K562 (cell line): ENCODE results near the gene PNPO. TPM values are rescaled to one million over a fixed set of nuclear protein-coding genes. Genes with fewer than 3 reads are reported as not detected.
A peak's percentile ranks its signal among the peaks of the same experiment; 100 is the strongest.
"Not testable (repeated sequence)": the region's sequence is repeated elsewhere in the genome, so short reads cannot be mapped to it uniquely, and the experiment has no call there.

Experiments used
- ATAC-seq: fragments of 200-7000 bp; cut with Tn5 transposase; 3 replicates; pipeline ENCODE4 v1.9.1; 2020; ENCODE audit warnings: moderate library complexity
- BruUV-seq: library from RNA; stranded (reverse); fragments of 400-500 nt; replicated peaks from 2 replicates; lab custom pipeline; 2021; lab: Mats Ljungman, UMichigan
- CTCF ChIA-PET: fragments of 300-600 bp; formaldehyde crosslinking; extraction: SDS; loops from one replicate; lab custom pipeline; 2021; ENCODE audit warnings: low intra/inter-chr PET ratio; lab: Yijun Ruan, JAX
- POLR2A ChIA-PET: fragments of 300-600, 350-650 bp; sonication (Branson Sonifier 250); formaldehyde crosslinking; extraction: SDS; loops from one replicate; lab custom pipeline; 2021; ENCODE audit warnings: antibody characterized with exemption, inconsistent platforms; lab: Yijun Ruan, JAX
- DNase-seq, 4 experiments: peaks; one replicate each; pipeline versions ENCODE4 v3.0.0 to v3.0.0-alpha.2; 2011 to 2018; ENCODE audit warnings: low spot score in 3 of 4, mixed read lengths in 3 of 4; ENCODE audit errors: extremely low read depth in 1 of 4
- FAIRE-seq: peaks from 2 replicates; lab custom pipeline; 2011; peaks lifted over from hg19 to GRCh38; lab: Jason Lieb, UNC
- H2AFZ ChIP-seq: 2 replicates; pipeline ENCODE4 v1.6.0; 2011; ENCODE audit warnings: low read depth, low read length, control low read depth, inconsistent platforms
- H3K27ac ChIP-seq: fragments of 200-600 bp; 3 replicates; pipeline ENCODE4 v1.8.0; 2011; ENCODE audit warnings: low read depth, mild to moderate bottlenecking, control low read depth, inconsistent platforms, low read length, moderate library complexity, mixed read lengths; ENCODE audit errors: extremely low read depth
- H3K27me3 ChIP-seq, 2 experiments: fragments of 300-600 bp in 1 of 2; 2 replicates in 1 of 2; 3 replicates in 1 of 2; pipeline versions ENCODE4 v1.6.0 to v1.8.0; 2011; ENCODE audit warnings: inconsistent platforms in 2 of 2, low read length in 2 of 2, mild to moderate bottlenecking in 1 of 2, mixed read lengths in 1 of 2, moderate library complexity in 1 of 2; ENCODE audit not compliant: control insufficient read depth in 2 of 2, insufficient read depth in 2 of 2
- H3K36me3 ChIP-seq: fragments of 300-600 bp; 3 replicates; pipeline ENCODE4 v1.8.0; 2011; ENCODE audit warnings: mild to moderate bottlenecking, low read length, inconsistent platforms; ENCODE audit not compliant: control insufficient read depth, insufficient read depth
- H3K4me1 ChIP-seq, 2 experiments: fragments of 200-600 bp in 1 of 2; replicated peaks in 1 of 2; 2 replicates in 1 of 2; 3 replicates in 1 of 2; pipeline versions ENCODE4 v1.5.1 to v1.8.0; 2011; ENCODE audit warnings: inconsistent platforms in 2 of 2, low read length in 2 of 2, mild to moderate bottlenecking in 1 of 2, mixed read lengths in 1 of 2, moderate library complexity in 1 of 2; ENCODE audit not compliant: control insufficient read depth in 2 of 2, insufficient read depth in 2 of 2
- H3K4me2 ChIP-seq: 2 replicates; pipeline ENCODE4 v1.6.1; 2011; ENCODE audit warnings: low read length, control low read depth, inconsistent platforms, mixed read lengths; ENCODE audit not compliant: insufficient read depth
- H3K4me3 ChIP-seq: fragments of 200-600 bp; sonication (generic), shearing (Covaris generic); 2 replicates; pipeline ENCODE4 v1.5.1; 2016; ENCODE audit warnings: control low read depth, inconsistent platforms
- H3K79me2 ChIP-seq: fragments of 200-600 bp; 3 replicates; pipeline ENCODE4 v1.8.0; 2011; ENCODE audit warnings: low read length, inconsistent platforms; ENCODE audit not compliant: control insufficient read depth, insufficient read depth
- H3K9ac ChIP-seq, 2 experiments: 2 replicates each; pipeline versions ENCODE4 v1.6.0 to v1.6.1; 2011; ENCODE audit warnings: low read depth in 2 of 2, low read length in 2 of 2, control low read depth in 1 of 2, inconsistent platforms in 1 of 2, mild to moderate bottlenecking in 1 of 2, mixed read lengths in 1 of 2; ENCODE audit not compliant: insufficient read depth in 1 of 2
- H3K9me1 ChIP-seq: one replicate; pipeline ENCODE4 v1.6.0; 2011; ENCODE audit warnings: inconsistent platforms, mild to moderate bottlenecking, low read length, moderate library complexity; ENCODE audit not compliant: control insufficient read depth, insufficient read depth
- H3K9me3 ChIP-seq: replicated peaks from 2 replicates; pipeline ENCODE4 v1.5.1; 2011; ENCODE audit warnings: low read depth, low read length, inconsistent platforms; ENCODE audit not compliant: control insufficient read depth, insufficient read depth
- H4K20me1 ChIP-seq: replicated peaks from 2 replicates; pipeline ENCODE4 v1.6.1; 2011; ENCODE audit warnings: low read length, inconsistent platforms, mixed read lengths; ENCODE audit not compliant: control insufficient read depth, insufficient read depth
- ESRRA ChIP-seq: fragments of 450-650 bp; IDR thresholded peaks from 2 replicates; pipeline ENCODE4 v1.6.1; 2014; ENCODE audit warnings: low read depth, mild to moderate bottlenecking, moderate library complexity, borderline replicate concordance
- NR2C1 ChIP-seq, 2 experiments: fragments of 450-650 bp; IDR thresholded peaks; 2 replicates each; pipeline ENCODE4 v1.6.1; 2017; ENCODE audit warnings: mild to moderate bottlenecking in 2 of 2, antibody characterized with exemption in 1 of 2, inconsistent platforms in 1 of 2, missing compliant biosample characterization in 1 of 2, missing genetic modification characterization in 1 of 2
- POLR2G ChIP-seq: fragments of 200-400 bp; formaldehyde crosslinking; IDR thresholded peaks from 2 replicates; pipeline ENCODE4 v1.6.1; 2017; ENCODE audit warnings: low read depth, mild to moderate bottlenecking, antibody characterized with exemption, low read length, moderate library complexity
- RBM14 ChIP-seq: fragments of 200-400 bp; formaldehyde crosslinking; IDR thresholded peaks from 2 replicates; pipeline ENCODE4 v1.6.1; 2018; ENCODE audit warnings: low read depth, mild to moderate bottlenecking, low read length, moderate library complexity, borderline replicate concordance; ENCODE audit not compliant: insufficient read depth
- SPI1 ChIP-seq: IDR thresholded peaks from 2 replicates; pipeline ENCODE4 v1.6.1; 2011; ENCODE audit warnings: low read depth, low read length, control low read depth, borderline replicate concordance
- WGBS: fragments of 100-300 bp; shearing (Covaris generic); methylation state at CpG from one replicate; pipeline ENCODE4 v1.1.6; 2016; ENCODE audit warnings: low coverage, mixed read lengths; ENCODE audit not compliant: insufficient coverage; ENCODE audit errors: missing lambda C conversion rate; 5-methylcytosine and 5-hydroxymethylcytosine counted together
- in situ Hi-C: fragments of 300-500 bp; cut with MboI; formaldehyde crosslinking; loops from 4 replicates; pipeline ENCODE4 v1.15.0; 2018; ENCODE audit warnings: inconsistent platforms, mixed read lengths
- intact Hi-C: fragments of 100-400 bp; cut with micrococcal nuclease; formaldehyde crosslinking; loops from 2 replicates; pipeline ENCODE4 v1.14.2; 2022
- polyA plus RNA-seq, 8 experiments: library from polyadenylated mRNA; depleted of rRNA in 4 of 8; stranded (reverse) in 5 of 8; unstranded in 3 of 8; fragments of >200 nt; fragmentation: Nextera tagmentation in 2 of 8; fragmentation: Illumina TruSeq in 1 of 8; extraction: Ambion mirVana in 2 of 8; extraction: Trizol in 1 of 8; gene quantifications; 2 replicates each; pipeline versions ENCODE4 v1.2.1 to v1.2.3, GENCODE V29; 2011 to 2014; ENCODE audit warnings: inconsistent platforms in 1 of 8, missing spikeins in 1 of 8
- total RNA-seq, 7 experiments: library from RNA; depleted of rRNA in 6 of 7; stranded (reverse); fragments of >200 nt in 6 of 7; fragmentation: Illumina TruSeq in 2 of 7; extraction: Trizol in 2 of 7; gene quantifications; 2 replicates each; pipeline versions ENCODE4 v1.2.1 to v1.2.3, GENCODE V29; 2011 to 2021; ENCODE audit warnings: low replicate concordance in 1 of 7

Gene PNPO
- total and polyA plus RNA-seq, 9 of the 15 experiments (the other 6 are each of a cell fraction or from before 2014, with no cell fraction given), result 16.6 to 39.0 (median 27.4) TPM

DNA sequence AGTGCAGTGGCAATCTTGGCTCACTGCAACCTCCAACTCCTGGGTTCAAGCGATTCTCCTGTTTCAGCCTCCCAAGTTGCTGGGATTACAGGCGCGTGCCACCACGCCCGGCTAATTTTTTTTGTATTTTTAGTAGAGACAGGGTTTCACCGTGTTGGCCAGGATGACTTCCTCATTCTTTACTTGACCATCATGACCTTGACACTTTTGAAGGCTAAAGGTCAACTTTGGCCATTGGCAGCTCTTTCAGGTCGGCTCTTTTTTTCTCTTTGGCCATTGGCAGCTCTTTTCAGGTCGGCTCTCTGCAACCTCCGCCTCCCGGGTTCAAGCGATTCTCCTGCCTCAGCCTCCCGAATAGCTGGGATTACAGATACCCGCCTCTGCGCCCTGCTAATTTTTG, 21.5 kb upstream of the PNPO start:
- WGBS, result 92% methylated on average over 14 of the region's 14 CpGs

DNA sequence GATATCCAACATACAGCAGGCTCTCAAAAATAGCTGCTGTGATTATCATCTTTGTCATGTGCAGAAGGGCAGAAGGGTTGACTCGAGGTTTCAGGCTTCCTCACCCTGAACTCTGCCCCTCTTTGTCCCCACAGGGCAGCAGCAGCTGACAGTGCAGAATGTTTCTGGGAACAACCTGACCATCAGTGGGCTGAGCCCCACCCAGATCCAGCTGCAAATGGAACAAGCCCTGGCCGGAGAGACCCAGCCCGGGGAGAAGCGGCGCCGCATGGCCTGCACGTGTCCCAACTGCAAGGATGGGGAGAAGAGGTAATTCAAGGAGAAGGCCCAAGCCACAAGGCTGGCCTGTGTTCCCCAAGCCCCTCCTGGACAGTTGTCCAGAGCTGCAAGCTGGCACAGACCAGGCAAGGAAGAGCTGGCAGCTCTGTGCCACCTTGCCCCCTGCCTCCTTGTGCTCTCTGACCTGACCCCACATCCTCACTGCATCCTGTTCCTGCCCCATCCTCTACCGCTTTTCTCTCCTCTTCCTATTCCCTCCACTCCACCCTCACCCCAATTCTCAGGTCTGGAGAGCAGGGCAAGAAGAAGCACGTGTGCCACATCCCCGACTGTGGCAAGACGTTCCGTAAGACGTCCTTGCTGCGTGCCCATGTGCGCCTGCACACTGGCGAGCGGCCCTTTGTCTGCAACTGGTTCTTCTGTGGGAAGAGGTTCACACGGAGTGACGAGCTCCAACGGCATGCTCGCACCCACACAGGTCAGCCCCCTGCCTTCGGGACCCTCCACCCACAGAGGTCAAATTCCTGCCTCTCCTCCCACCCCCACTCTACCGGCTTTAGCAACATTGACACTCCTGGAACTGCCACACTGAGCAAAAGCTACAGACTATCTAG, 16.3 kb upstream of the PNPO start:
- no TSS peak for BruUV-seq
- DNase-seq (no peak), ATAC-seq (no peak), FAIRE-seq (no peak)
- Histone ChIP-seq H3K4me1 (peaks cover 11 to 26% of the 10 kb centered on the region in 2 experiments; a peak in 4 of 5 replicates), H3K27ac (no peak overlapping the region), H3K27me3 (no peaks in the 10 kb centered on the region), H3K4me3 (no peak overlapping the region), H2AFZ (no peak overlapping the region), H3K4me2 (no peak overlapping the region), H3K36me3 (peaks cover 52% of the 10 kb centered on the region; the same call in 2 of the 3 replicates), H4K20me1 (no peaks in the 10 kb centered on the region), H3K79me2 (no peaks in the 10 kb centered on the region), H3K9ac (peak overlapping the region in 1 of 2 experiments; percentile 78; a peak in 2 of 4 replicates), H3K9me1 (peaks cover 5% of the 10 kb centered on the region), H3K9me3 (no peaks in the 10 kb centered on the region)
- ChIA-PET POLR2A (interaction anchor here (0.6 to 1.4 kb wide), 5 partner anchors 11 to 94 kb away, joined by 3 to 4 read pairs (median 3); partner anchors contain the start of genes LRRC46, MRPL10 and PNPO), CTCF (no interaction called here)
- 91% methylated on average over 20 of the region's 23 CpGs for WGBS
- intact Hi-C loops (no loop called here), in situ Hi-C loops (no loop called here)
- TF ChIP-seq RBM14 (no peak), POLR2G (0 out of 2 replicates have a peak, but pooled peaks have one; percentile 39)

More for the DNA sequence above, 21.5 kb upstream of the PNPO start:
- H3K4me1 ChIP-seq, H3K79me2 ChIP-seq, H3K27ac ChIP-seq, H2AFZ ChIP-seq, CTCF ChIA-PET, H3K9me1 ChIP-seq, H3K4me3 ChIP-seq, DNase-seq, intact Hi-C loops, H3K4me2 ChIP-seq, BruUV-seq, H4K20me1 ChIP-seq, in situ Hi-C loops, H3K27me3 ChIP-seq, H3K9ac ChIP-seq, H3K9me3 ChIP-seq, ATAC-seq: not testable (repeated sequence)
- H3K36me3 ChIP-seq, result peaks cover 37% of the 10 kb centered on the region; the same call in 2 of the 3 replicates
- POLR2A ChIA-PET, result interaction anchor here (0.6 to 1.8 kb wide), 2 partner anchors 24 to 134 kb away, joined by 5 to 6 read pairs; partner anchors contain the start of gene SP2
- TF ChIP-seq NR2C1 (IDR thresholded peaks at IDR 0.05) (peak; percentile 65; the same call in 1 of the 2 replicates), NR2C1 (tag; IDR thresholded peaks at IDR 0.05) (peak; percentile 25; the same call in 1 of the 2 replicates), SPI1 (peak; percentile 51; the same call in 1 of the 2 replicates), ESRRA (peak; percentile 56; the same call in 1 of the 2 replicates)
- FAIRE-seq, result peak; percentile 52
